ENCODE measurements around the gene MECP2.

MECP2 gene

GRCh38 chrX:153972368-153973126 is 125.0 kb downstream of the MECP2 start, which contains the start of gene TMEM187:
TMEM187 (plus strand) TSS chrX:153972754; CDS start chrX:153982063, 9,309 bp downstream.
- in situ Hi-C loops (cut with MboI; ENCODE audit: low sequenced_read_pairs): no loop called here

Data from HL-60/S4 treated with retinoic acid at 250 ng/mL for 4 days and 3 days (cell line).